Liver (tissue), 9 donors: ENCODE measurements around the gene BCL6B. TPM values are rescaled to one million over a fixed set of nuclear protein-coding genes. Genes with fewer than 3 reads are reported as not detected.

Source experiments
- DNase-seq: peaks from one replicate; pipeline ENCODE4 v3.0.0-alpha.2; 2017; ENCODE audit warnings: low spot score
- H3K27ac ChIP-seq, 2 donors: one replicate each; pipeline ENCODE4 v1.7.0; 2013; ENCODE audit warnings: inconsistent platforms in 2 of 2, low read length in 2 of 2, control low read depth in 1 of 2, low read depth in 1 of 2, mild to moderate bottlenecking in 1 of 2
- H3K27me3 ChIP-seq, 4 donors: one replicate each; pipeline versions ENCODE4 v1.6.1 to v1.7.0; 2013; ENCODE audit warnings: low read length in 3 of 4, inconsistent platforms in 1 of 4, mild to moderate bottlenecking in 1 of 4, moderate library complexity in 1 of 4; ENCODE audit not compliant: control insufficient read depth in 4 of 4, insufficient read depth in 4 of 4
- H3K36me3 ChIP-seq, 4 donors: one replicate each; pipeline versions ENCODE4 v1.6.1 to v1.7.0; 2013; ENCODE audit warnings: low read length in 3 of 4, mild to moderate bottlenecking in 3 of 4, low read depth in 1 of 4, moderate library complexity in 1 of 4; ENCODE audit not compliant: control insufficient read depth in 4 of 4, insufficient read depth in 3 of 4
- H3K4me1 ChIP-seq, 4 donors: one replicate each; pipeline versions ENCODE4 v1.6.1 to v1.7.0; 2013; ENCODE audit warnings: low read length in 3 of 4, mild to moderate bottlenecking in 3 of 4, moderate library complexity in 1 of 4; ENCODE audit not compliant: control insufficient read depth in 4 of 4, insufficient read depth in 4 of 4
- H3K4me3 ChIP-seq, 3 donors: one replicate each; pipeline versions ENCODE4 v1.6.1 to v1.7.0; 2013; ENCODE audit warnings: low read length in 3 of 3, control low read depth in 1 of 3, low read depth in 1 of 3, mild to moderate bottlenecking in 1 of 3
- H3K9ac ChIP-seq, 2 donors: one replicate each; pipeline ENCODE4 v1.7.0; 2013; ENCODE audit warnings: low read length in 2 of 2, mild to moderate bottlenecking in 2 of 2, moderate library complexity in 2 of 2, control low read depth in 1 of 2, low read depth in 1 of 2
- H3K9me3 ChIP-seq, 4 donors: one replicate each; pipeline versions ENCODE4 v1.6.1 to v1.7.0; 2013; ENCODE audit warnings: low read length in 3 of 4; ENCODE audit not compliant: control insufficient read depth in 4 of 4
- ATF3 ChIP-seq: IDR thresholded peaks from 2 replicates; pipeline ENCODE4 v1.6.1; 2016; ENCODE audit warnings: antibody characterized with exemption
- EGR1 ChIP-seq, 2 donors: IDR thresholded peaks; 2 replicates each; pipeline ENCODE4 v1.6.1; 2016 to 2018; ENCODE audit warnings: antibody characterized with exemption in 2 of 2, low read depth in 2 of 2
- FOXA1 ChIP-seq: IDR thresholded peaks from 2 replicates; pipeline ENCODE4 v1.6.1; 2016; ENCODE audit warnings: antibody characterized with exemption
- FOXA2 ChIP-seq: IDR thresholded peaks from 2 replicates; pipeline ENCODE4 v1.6.1; 2016; ENCODE audit warnings: antibody characterized with exemption
- GABPA ChIP-seq, 2 donors: IDR thresholded peaks in 1 of 2; conservative IDR thresholded peaks in 1 of 2; 2 replicates each; pipeline ENCODE4 v1.6.1; 2016; ENCODE audit warnings: antibody characterized with exemption in 2 of 2, mild to moderate bottlenecking in 1 of 2, moderate library complexity in 1 of 2
- HNF4A ChIP-seq, 2 donors: conservative IDR thresholded peaks; 2 replicates each; pipeline ENCODE4 v1.6.1; 2016; ENCODE audit warnings: antibody characterized with exemption in 2 of 2, mild to moderate bottlenecking in 2 of 2
- HNF4G ChIP-seq: IDR thresholded peaks from 2 replicates; pipeline ENCODE4 v1.6.1; 2016; ENCODE audit warnings: antibody characterized with exemption
- JUND ChIP-seq, 2 donors: IDR thresholded peaks; 2 replicates each; pipeline ENCODE4 v1.6.1; 2016; ENCODE audit warnings: antibody characterized with exemption in 2 of 2
- MAX ChIP-seq: IDR thresholded peaks from 2 replicates; pipeline ENCODE4 v1.6.1; 2016; ENCODE audit warnings: antibody characterized with exemption
- NR2F2 ChIP-seq: IDR thresholded peaks from 2 replicates; pipeline ENCODE4 v1.6.1; 2016; ENCODE audit warnings: antibody characterized with exemption
- RAD21 ChIP-seq, 2 donors: IDR thresholded peaks; 2 replicates each; pipeline ENCODE4 v1.6.1; 2016; ENCODE audit warnings: antibody characterized with exemption in 2 of 2, mild to moderate bottlenecking in 2 of 2
- RXRA ChIP-seq, 2 donors: IDR thresholded peaks; 2 replicates each; pipeline ENCODE4 v1.6.1; 2017 to 2018; ENCODE audit warnings: antibody characterized with exemption in 2 of 2, mild to moderate bottlenecking in 1 of 2
- SP1 ChIP-seq: IDR thresholded peaks from 2 replicates; pipeline ENCODE4 v1.6.1; 2018; ENCODE audit warnings: antibody characterized with exemption, mild to moderate bottlenecking
- TAF1 ChIP-seq: conservative IDR thresholded peaks from 2 replicates; pipeline ENCODE4 v1.6.1; 2016; ENCODE audit warnings: antibody characterized with exemption, mild to moderate bottlenecking
- YY1 ChIP-seq: IDR thresholded peaks from 2 replicates; pipeline ENCODE4 v1.6.1; 2016; ENCODE audit warnings: antibody characterized with exemption, mild to moderate bottlenecking
- ZBTB33 ChIP-seq: IDR thresholded peaks from 2 replicates; pipeline ENCODE4 v1.6.1; 2016; ENCODE audit warnings: antibody characterized with exemption
- WGBS: extraction: QIAGEN DNeasy Blood & Tissue Kit; methylation state at CpG from one replicate; pipeline ENCODE4 v1.1.7; 2013; 5-methylcytosine and 5-hydroxymethylcytosine counted together
- polyA plus RNA-seq, 2 donors: library from polyadenylated mRNA; stranded (reverse) in 1 of 2; unstranded in 1 of 2; fragments of 200-250 nt in 1 of 2; fragments of >200 nt in 1 of 2; fragmentation: Nextera tagmentation in 1 of 2; extraction: Ambion mirVana in 1 of 2; gene quantifications; one replicate each; pipeline versions ENCODE4 v1.2.1 to v1.2.3, GENCODE V29; 2013 to 2015
- total RNA-seq, 2 donors: library from RNA; depleted of rRNA; stranded (reverse); fragments of >200 nt; gene quantifications; one replicate each; pipeline ENCODE4 v1.2.3, GENCODE V29; 2014
- TF ChIP-seq, protein P1 (sequence below): IDR thresholded peaks from 2 replicates; pipeline ENCODE4 v1.6.1; 2016; ENCODE audit warnings: antibody characterized with exemption, mild to moderate bottlenecking
- TF ChIP-seq, protein P2 (sequence below): fragments of 150-350 bp; IDR thresholded peaks from 2 replicates; pipeline ENCODE4 v1.5.1; 2017; ENCODE audit warnings: improper control_type of control experiment, low read depth, low read length; ENCODE audit not compliant: missing input control
- donor health status: healthy.
- donor health status: healthy.
- donor health status: healthy.
- donor health status: healthy.
- donor health status: healthy.

BCL6B gene
- total and polyA plus RNA-seq, 4 donors: 1.1 to 5.7 (median 1.8) TPM

DNA sequence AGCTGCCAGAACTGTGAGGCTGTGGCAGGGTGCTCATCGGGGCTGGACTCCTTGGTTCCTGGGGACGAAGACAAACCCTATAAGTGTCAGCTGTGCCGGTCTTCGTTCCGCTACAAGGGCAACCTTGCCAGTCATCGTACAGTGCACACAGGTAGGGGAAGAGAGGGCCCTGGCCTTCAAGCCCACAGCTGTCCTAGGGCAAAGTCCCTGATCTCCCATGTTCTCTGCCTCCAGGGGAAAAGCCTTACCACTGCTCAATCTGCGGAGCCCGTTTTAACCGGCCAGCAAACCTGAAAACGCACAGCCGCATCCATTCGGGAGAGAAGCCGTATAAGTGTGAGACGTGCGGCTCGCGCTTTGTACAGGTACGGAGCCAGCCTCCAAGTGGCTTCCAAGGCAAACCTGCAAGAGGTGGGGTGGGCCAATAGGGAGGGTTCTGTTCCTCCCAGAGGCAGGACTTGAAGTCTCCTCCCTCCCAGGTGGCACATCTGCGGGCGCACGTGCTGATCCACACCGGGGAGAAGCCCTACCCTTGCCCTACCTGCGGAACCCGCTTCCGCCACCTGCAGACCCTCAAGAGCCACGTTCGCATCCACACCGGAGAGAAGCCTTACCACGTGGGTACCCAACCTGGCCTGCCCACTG lies 3.7 kb downstream of the BCL6B start:
- WGBS: 93% methylated on average over 29 of the region's 29 CpGs
- Histone ChIP-seq H3K9ac (no peak overlapping the region), H3K4me1 (peaks cover 5 to 15% (median 9%) of the 10 kb centered on the region in 4 donors), H3K36me3 (peaks cover 0 to 1% (median 0%) of the 10 kb centered on the region in 4 donors), H3K4me3 (no peak overlapping the region), H3K27me3 (no peaks in the 10 kb centered on the region), H3K27ac (no peak overlapping the region), H3K9me3 (no peaks in the 10 kb centered on the region)
- no peak for DNase-seq
- no peak for TF ChIP-seq ATF3
- no peak for TF ChIP-seq ZBTB33
- TF ChIP-seq FOXA2: no peak
- TF ChIP-seq MAX: no peak
- no peak for TF ChIP-seq HNF4A (conservative IDR thresholded peaks at IDR 0.05)
- TF ChIP-seq, protein P1, sequence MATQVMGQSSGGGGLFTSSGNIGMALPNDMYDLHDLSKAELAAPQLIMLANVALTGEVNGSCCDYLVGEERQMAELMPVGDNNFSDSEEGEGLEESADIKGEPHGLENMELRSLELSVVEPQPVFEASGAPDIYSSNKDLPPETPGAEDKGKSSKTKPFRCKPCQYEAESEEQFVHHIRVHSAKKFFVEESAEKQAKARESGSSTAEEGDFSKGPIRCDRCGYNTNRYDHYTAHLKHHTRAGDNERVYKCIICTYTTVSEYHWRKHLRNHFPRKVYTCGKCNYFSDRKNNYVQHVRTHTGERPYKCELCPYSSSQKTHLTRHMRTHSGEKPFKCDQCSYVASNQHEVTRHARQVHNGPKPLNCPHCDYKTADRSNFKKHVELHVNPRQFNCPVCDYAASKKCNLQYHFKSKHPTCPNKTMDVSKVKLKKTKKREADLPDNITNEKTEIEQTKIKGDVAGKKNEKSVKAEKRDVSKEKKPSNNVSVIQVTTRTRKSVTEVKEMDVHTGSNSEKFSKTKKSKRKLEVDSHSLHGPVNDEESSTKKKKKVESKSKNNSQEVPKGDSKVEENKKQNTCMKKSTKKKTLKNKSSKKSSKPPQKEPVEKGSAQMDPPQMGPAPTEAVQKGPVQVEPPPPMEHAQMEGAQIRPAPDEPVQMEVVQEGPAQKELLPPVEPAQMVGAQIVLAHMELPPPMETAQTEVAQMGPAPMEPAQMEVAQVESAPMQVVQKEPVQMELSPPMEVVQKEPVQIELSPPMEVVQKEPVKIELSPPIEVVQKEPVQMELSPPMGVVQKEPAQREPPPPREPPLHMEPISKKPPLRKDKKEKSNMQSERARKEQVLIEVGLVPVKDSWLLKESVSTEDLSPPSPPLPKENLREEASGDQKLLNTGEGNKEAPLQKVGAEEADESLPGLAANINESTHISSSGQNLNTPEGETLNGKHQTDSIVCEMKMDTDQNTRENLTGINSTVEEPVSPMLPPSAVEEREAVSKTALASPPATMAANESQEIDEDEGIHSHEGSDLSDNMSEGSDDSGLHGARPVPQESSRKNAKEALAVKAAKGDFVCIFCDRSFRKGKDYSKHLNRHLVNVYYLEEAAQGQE: no peak
- TF ChIP-seq JUND (IDR thresholded peaks at IDR 0.05): no peak
- TF ChIP-seq GABPA (IDR thresholded peaks at IDR 0.05 in 1 of 2, conservative IDR thresholded peaks at IDR 0.05 in 1 of 2): no peak
- TF ChIP-seq, protein P2, sequence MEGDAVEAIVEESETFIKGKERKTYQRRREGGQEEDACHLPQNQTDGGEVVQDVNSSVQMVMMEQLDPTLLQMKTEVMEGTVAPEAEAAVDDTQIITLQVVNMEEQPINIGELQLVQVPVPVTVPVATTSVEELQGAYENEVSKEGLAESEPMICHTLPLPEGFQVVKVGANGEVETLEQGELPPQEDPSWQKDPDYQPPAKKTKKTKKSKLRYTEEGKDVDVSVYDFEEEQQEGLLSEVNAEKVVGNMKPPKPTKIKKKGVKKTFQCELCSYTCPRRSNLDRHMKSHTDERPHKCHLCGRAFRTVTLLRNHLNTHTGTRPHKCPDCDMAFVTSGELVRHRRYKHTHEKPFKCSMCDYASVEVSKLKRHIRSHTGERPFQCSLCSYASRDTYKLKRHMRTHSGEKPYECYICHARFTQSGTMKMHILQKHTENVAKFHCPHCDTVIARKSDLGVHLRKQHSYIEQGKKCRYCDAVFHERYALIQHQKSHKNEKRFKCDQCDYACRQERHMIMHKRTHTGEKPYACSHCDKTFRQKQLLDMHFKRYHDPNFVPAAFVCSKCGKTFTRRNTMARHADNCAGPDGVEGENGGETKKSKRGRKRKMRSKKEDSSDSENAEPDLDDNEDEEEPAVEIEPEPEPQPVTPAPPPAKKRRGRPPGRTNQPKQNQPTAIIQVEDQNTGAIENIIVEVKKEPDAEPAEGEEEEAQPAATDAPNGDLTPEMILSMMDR: no peak
- TF ChIP-seq NR2F2: no peak
- no peak for TF ChIP-seq HNF4G
- no peak for TF ChIP-seq YY1
- TF ChIP-seq RAD21 (IDR thresholded peaks at IDR 0.05): no peak
- TF ChIP-seq SP1: no peak
- TF ChIP-seq TAF1: no peak
- no peak for TF ChIP-seq EGR1 (IDR thresholded peaks at IDR 0.05; ENCODE audit: low read depth in 2 of 2)
- TF ChIP-seq RXRA (IDR thresholded peaks at IDR 0.05): no peak
- no peak for TF ChIP-seq FOXA1
